UCSD-AML1 (cell line): ENCODE measurements around the gene MAEA.
"Not testable (repeated sequence)": the region's sequence is repeated elsewhere in the genome, so short reads cannot be mapped to it uniquely, and the experiment has no call there.

Source experiments
- DNase-seq: peaks from one replicate; lab custom pipeline; 2025; ENCODE audit not compliant: unreplicated experiment; lab: John Stamatoyannopoulos, UW

Gene MAEA

DNA sequence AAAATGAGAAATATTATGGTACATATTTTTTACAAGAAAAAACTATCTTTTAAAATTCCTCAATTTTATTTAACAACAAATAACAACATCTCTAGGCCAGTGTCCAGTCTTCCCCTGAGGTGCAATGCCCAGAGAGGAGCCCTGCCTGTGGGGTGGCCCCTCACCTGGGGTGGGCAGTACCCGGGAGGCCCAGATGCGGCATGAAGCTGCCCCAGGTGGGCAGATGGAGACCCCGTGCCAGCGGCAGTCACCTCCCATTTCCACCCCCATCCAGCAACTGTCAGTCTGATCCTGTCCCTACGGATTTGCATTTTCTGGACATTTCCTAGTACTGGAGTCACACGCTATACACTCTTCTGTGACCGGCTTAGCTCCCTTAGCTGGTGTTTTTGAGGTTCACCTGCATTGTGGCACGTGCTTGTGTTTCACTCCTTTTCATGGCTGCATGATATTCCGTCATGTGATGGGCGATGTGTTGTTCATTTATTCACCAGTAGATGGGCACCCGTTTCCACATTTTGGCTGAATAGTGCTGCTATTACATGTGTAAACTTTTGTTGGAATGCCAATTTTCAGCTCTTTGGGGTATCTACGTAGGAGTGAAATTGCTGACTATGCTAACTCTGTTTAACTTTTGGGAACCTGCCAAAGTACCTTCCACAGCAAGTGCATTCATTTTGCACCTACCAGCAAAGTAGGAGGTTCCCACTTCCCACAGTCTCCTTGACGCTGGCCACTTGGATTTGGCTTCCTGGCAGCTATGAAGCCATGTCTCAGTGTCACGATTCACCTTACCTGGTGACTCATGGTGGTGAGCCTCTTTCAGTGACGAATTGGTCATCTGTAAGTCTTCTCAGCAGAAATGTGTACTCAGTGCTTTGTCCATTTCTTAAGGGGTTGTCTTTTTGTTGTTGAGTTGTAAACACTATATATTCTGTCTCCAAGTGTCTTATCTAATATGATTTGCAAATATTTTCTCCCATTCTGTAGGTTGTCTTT lies 11.7 kb upstream of the MAEA start:
- no peak for DNase-seq

DNA sequence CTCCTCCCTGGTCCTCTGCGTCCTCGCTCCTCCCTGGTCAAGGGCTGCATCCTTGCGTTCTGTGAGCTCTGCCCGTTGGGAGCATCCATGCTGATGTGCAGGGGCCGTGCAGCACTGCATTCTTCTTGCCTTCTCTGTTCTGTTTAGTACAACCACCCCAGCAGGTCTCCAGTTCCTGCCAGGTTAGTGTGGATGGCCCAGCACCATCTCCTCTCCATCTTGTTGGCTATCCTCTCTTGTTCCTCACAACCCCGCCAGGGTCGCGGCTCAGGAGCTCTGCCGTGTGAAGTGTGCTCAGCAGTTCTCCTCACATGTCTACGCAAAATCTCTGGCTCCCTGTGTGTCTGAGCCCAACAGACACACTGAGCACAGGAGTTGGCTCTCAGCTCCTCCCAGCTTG lies 10.4 kb upstream of the MAEA start:
- DNase-seq = no peak

DNA sequence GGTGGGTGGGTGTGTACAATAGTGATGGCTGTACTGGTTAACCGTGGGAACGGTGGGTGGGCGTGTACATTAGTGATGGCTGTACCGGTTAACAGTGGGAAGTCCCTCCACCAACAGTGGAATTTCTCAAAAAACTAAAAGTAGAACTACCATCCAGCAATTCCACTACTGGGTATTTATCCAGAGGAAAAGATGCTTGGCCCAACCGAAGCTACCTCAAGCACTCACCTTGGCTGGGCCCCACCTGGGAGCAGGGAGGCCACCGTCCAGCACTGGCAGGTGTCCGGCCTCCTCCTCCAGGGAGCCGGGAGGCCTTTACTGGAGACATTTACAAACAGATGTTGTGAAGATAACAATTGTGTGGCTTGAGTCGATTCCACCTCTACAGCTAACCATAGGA lies 6.0 kb upstream of the MAEA start:
- DNase-seq = no peak

DNA sequence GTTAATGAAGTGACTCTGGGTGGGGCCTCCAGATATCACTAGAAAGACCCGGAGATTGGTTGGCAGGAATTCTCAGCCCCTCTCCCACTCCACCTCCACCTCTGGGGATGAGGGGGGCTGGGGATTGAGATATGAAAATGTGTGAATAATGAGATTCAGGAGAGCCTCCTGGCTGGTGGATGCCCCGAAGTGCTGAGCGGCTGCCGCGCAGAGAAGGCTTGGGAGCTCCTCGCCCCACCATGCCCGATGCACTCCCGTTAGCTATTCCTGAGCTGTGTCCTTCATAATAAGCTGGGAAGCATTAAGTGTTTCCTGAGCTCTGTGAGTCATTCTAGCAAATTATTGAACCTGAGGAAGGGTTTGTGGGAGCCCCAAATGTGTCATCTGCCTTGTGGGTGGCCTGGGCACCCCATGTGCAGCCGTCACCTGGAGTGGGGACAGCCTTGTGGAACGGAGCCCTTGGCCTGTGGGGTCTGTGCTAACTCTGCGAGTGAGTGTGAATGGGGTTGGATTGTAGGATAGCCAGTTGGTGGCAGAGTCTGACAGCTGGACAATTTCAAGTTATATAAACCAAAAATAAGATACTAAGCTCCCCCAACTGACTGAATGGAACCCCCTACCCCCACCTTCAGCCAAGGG lies 4.4 kb upstream of the MAEA start:
- DNase-seq = no peak

DNA sequence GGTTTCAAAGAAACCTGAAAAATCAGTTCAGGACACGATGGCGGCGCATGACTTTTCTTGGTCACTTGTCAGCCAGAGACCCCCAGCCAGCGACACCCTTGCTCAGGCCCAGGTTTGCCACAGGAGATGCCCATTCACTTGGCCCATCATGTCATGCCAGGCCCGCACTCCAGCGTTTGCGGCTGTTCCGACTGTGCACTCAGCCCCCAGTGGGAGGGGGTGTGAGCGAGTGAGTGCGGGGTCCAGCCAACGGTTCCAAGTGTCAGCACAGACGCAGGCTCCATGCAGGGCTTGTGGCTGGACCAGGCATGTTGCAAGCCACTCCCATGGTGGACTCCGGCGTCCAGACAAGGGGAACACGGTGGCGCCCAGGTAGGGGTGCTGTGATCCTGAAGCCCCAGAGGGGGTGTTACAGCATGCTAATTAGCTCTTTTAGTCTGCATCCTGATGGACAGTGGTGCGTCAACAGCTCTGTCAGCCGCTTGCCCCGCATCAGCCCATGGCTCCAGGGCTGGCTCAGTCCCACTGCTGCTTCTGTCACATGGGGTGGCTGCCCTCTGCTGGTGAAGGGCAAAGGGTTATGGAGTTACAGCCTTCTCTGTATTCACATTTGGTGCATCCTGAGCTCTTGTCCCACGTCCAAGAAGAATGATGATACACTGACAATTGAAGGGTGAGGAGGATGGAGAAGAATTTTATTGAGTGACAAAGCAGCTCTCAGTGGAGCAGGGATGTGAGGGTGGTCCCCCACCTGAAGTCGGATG lies 3.7 kb upstream of the MAEA start:
- peak; percentile 42 for DNase-seq

DNA sequence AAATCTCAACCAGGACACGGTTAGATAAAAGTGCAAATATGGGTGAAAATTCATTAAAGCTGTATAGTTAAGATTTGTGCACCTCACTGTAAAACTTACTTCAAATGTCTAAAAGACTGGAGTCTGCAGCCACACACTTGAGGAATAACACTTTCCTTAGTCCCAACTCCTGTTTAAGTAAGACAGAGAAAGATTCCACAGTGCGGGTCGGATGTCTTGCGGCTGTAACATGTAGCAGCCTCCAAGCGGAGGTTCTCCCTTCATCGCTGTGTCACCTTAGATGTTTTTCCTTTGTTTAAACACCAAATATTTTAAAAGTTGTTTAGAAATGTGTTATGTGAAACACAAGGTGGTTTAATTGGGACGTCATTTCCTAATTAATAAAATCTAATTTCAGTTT lies 905 bp upstream of the MAEA start:
- no peak for DNase-seq

DNA sequence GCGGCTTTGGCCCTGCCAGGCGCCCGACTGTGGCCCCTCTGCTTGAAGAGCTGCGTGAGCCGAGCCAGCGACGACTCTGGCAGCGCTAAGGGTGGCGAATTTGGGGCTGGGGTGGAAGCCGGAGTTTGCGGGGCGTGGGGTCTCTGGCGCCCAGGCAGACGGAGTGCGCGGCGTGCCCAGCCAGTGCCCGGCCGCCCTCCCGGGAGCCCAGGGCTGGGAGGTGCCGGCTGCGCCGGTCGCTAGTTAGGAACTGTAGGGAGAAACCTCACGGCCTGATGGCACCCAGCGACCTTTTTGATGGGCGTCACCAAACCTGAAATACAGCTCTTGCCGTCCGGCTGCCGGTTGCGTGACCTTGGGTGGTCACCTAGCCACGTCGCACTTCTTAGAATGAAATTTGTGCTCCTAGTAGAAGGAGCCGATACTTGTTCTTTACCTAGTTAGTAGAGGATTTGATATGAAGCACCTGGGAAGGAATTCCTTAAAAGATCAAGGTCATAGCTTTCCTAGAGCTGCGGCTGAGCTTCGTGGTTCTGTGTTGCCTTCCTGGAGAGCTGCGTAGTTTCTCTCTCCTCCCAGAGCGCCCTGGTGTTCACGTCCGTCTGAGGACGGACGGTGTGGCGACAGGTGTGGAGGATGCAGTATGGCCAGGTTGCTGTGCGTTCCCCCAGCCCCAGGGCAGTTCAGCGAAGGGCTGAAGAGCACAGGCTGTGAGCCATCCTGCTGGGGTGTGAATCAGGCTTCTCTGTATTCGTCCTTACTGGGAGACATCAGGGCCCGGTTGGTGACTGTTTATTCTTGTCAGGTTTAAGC lies 680 bp downstream of the MAEA start:
- DNase-seq = no peak

DNA sequence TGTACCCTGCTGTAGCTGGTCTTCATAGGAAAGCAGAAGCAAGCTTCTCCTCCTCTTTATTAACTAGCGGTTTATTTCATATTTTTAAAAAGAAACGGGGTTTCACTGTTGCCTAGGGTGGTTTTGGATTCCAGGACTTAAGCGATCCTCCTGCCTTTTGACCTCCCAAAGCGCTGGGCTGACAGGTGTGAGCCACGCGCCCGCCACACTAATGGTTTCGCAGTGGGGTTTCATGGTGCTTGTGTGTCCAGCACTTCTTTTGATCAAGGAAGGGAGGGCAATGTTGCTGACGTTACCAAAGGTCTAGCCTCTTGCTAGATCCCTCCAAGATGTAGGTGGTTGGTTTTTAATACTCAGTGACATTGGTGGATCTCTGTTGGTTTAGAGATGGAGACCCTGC lies 1.4 kb downstream of the MAEA start:
- no peak for DNase-seq

DNA sequence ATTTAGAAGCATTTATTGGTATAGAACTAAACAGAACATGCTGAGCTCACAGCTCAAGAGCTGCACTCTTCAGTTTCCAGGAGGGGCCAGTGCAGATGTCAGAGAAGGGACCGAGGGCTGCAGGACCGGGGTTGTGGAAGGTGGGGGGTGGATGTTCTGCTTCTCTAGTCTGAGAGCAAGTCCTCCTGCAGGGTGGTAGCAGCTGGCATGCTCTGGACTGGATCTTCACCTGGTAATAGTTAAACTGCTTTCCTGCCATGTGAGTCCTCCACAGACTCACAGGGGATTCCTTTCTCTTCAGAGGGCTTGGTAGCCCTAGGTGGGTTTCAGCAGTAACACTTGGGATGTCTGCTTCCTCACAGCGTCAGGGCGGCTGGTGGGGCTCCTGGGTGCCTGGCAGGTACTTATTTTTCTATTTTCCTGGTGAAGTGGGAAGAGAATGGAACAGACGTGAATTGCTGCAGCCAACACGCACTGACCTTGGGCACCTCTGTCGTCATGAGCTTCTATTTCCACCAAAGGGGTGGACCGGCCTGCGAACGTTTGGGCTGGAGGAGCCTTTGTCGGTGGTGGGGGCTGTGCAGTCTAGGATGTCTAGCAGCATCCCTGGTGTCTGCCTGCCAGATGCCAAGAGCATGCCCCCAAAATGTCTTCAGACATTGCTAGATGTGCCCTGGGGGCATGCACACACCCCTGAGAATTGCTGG lies 2.5 kb downstream of the MAEA start:
- no peak for DNase-seq

DNA sequence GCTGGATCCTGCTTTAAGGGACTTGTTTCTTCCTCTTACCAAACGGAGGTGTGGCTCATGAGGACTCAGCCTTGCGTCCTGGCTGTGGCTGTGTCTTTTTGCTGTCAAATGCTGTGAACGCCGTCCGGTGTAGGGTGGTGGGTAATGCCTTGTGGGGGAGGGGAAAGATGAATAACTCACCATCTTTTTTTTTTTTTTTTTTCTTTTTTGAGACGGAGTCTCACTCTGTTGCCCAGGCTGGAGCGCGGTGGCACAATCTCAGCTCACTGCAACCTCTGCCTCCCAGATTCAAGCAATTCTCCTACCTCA lies 3.0 kb downstream of the MAEA start:
- not testable (repeated sequence) for DNase-seq

DNA sequence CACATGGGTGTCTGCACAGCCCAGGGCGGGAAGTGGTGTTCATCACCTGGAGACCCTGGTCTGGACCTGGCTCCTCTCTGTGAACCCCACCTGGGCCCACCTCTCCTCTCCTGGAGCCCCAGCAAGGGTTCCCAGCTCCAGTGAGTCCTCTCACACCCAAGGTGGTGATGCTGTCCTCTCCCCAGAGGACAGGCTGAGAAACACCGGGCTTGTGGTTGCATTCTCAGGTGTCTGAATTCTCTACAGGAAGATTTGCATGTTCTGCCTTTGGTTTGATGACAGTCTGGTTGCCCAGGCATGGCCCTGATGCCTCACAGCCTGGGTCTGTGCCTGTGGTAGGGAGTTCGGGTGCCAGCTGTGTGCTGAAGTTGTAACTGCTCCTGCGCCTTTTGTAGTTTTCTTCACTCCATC lies 3.8 kb downstream of the MAEA start:
- no peak for DNase-seq

DNA sequence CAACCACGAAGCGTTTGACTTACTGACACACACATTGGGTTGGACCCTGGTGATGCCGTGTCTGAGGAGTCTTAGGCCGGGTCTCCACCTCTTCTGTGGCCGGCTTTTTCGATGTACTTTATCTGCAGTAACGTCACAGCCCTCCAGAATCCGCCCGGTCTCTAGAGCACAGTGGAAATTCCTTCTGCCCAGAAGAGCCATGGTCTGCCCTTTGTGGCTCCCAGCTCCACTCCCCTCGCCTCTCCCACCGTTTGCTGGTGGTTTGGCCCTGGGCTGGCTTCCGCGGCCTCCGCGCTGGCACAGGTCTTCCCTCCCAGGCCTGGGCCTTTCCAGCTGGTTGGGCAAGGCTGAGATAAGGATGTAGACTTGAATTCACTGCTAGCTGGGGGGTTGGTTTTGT lies 4.3 kb downstream of the MAEA start:
- no peak for DNase-seq

DNA sequence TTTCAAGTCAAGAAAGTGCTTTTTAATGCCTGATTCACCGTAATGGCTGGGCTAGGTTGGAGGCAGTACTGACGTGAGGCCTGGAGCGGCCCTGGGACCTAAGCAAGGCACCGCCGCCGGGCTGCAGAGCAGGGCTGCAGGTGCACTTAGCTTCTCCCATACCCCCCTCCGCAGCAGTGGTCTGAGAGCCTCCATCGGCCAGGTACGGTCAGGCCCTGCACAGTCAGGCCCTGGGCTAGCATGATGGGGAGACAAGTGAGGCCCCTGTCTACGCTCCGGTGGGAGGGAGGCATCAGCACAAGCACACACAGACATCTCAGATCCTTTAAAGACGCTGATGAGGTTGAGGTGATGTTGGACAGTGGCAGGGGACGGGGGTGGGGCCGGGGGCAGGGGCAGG lies 4.7 kb downstream of the MAEA start:
- DNase-seq = no peak

DNA sequence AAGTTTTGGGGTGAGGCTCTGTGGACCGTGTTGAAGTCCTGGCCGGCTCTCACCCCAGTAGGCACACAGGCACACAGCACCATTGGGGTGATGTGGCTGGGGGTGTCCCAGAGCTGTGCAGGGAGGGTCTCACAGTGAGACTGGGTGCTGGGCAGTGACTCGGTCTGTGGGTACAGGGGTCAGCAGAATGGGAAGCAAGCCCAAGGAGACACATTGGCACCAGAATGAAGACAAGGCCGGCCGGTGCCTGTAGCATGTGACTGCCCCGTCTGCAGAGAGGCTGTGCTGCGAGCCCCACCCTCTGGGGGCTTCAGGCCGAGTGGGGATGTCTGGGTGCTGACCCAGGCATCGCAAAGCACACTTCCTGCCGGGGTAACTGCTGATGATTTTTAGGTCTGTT lies 5.2 kb downstream of the MAEA start:
- DNase-seq = no peak

DNA sequence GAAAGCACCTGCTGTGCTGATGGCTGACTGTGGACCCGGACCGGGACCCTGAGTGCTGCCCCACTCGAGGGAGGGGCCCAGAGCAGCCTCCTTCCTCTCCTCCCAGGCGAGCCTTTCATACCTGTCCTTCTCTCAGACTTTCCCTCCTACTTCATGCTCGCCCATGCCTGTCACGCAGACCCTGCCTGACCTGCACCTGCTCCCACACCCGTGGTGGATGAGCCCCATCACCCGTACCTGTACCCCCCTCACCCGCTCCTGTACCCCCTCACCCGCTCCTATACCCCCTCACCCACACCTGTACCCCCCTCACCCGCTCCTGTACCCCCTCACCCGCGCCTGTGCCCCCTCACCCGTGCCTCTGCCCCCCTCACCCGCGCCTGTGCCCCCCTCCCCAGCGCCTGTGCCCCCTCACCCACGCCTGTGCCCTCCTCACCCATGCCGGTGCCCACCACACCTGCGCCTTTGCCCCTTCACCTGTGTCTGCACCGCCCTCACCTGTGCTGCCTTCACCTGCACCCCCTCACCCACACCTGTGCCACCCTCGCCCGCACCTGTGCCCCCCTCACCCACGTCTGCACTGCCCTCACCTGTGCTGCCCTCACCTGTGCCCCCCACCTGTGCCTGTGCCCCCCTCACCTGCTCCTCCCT lies 5.8 kb downstream of the MAEA start:
- no peak for DNase-seq

DNA sequence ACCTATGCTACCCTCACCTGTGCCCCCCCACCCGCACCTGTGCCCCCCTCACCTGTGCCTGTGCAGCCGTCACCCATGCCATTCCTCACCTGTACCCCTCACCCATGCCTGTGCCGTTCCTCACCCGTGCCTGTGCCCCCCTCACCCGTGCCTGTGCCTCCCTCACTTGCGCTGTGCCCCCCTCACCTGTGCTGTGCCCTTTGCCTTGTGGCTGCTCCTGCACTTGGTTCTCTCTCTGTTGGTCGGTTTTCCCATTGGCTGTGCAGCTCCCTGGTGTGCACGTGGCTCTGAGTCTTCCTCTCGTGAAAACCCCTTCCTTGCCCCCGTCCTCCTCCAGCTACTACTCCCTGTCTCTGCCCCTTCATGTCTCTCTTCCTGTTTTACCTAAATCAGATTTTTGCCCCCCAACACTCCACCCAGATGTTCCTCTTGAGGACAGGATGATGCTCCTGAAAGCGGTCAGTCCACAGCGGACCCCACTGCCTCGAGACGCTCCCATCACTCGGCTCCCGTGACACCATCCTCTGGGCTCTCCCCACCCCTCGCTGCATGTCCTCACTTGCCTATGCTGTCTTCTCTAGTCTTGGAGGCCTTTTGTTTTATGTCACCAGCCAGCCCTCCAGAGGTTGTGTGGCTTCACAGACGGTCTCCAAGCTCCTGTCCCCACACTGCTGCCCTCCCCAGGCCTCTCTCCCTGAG lies 6.8 kb downstream of the MAEA start:
- no peak for DNase-seq

DNA sequence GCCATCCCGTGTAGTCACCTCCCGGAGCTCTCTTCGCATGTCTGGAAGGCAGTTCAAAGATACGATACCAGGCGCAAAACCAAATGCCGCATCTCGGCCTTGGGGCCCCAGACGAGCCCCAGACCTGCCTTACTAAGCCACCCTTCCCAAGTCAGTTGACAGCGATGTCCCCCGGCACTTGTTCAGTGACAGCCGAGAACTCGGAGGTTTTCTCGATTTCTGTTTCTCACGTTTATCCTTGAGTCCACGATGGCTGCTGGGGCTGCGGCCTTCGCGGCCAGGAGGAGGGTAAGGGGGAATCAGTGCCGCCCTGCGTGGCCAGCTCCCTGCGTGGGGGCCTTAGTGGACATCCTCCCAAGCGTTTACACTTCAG lies 7.3 kb downstream of the MAEA start:
- DNase-seq = no peak

DNA sequence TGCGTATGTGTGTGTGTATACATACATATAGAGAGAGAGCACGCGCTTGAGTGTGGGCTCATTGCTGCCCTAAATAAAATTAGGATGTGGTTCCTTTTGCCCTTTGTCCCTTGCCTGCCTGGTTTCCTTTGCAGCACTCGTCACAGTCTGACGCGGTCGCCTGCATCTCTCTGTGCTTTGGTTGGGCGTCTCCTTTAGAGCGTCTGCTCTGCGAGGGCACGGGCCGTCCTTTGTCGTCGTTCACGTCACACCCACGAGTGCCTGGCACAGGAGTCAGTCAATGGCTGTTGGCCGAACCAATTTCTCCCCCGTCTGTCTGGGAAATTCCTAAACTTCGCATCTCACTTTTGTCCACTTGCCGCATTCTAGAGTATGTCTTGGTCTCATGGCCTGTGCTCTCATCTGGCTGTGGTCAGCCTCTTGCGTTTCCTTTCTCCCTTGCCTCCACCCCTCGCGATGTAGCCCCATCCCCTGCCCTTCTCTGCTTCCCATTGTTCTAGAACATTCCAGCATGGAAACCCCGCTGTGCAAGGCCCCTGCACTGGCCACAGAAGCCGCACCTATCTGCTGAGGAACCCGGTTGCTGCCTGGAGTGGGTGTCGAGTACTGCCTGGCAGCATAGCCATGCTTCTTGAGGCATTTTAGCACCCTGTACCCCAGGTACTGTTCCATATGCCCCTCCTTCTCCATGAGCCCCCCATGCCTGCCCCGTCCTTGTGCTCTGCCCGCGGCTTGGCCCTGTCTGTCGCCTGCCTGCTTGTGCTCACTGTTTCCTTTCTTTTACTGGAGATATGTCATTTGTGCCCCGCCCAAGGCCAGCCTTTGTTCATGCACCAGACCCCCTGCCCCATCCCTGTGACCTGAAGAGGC lies 8.0 kb downstream of the MAEA start:
- no peak for DNase-seq
